Measurements from ENCODE around the gene CLIC5. TPM values are rescaled to one million over a fixed set of nuclear protein-coding genes. Genes with fewer than 3 reads are reported as not detected.
A peak's percentile ranks its signal among the peaks of the same experiment; 100 is the strongest.

CLIC5 gene
- total RNA-seq, 1 donor from 2014 or later = 0.32 TPM

- H3K27ac ChIP-seq (ENCODE audit: low read depth, low read length) = no peak overlapping the region
- peaks cover 8% of the 10 kb centered on the region for H3K4me1 Mint-ChIP-seq (ENCODE audit: low read depth, unreplicated experiment)
- no peaks in the 10 kb centered on the region for H3K27me3 ChIP-seq (ENCODE audit: insufficient read depth, low read length)
- H3K4me3 Mint-ChIP-seq (ENCODE audit: unreplicated experiment) = no peak overlapping the region
- no peaks in the 10 kb centered on the region for H3K79me2 ChIP-seq (ENCODE audit: insufficient read depth, low read length)
- H3K4me1 ChIP-seq (ENCODE audit: insufficient read depth, low read length) = no peaks in the 10 kb centered on the region
- no peaks in the 10 kb centered on the region for H3K36me3 Mint-ChIP-seq (ENCODE audit: low read depth, unreplicated experiment)
- TF ChIP-seq EZH2 (IDR thresholded peaks at IDR 0.05; ENCODE audit: insufficient read depth, low read length) (no peak), CTCF (IDR thresholded peaks at IDR 0.05; ENCODE audit: insufficient read depth, low read depth, low read length) (no peak)
- no peaks in the 10 kb centered on the region for H3K9me3 ChIP-seq (ENCODE audit: insufficient read depth, low read depth, low read length)
- H3K27me3 Mint-ChIP-seq (ENCODE audit: low read depth, unreplicated experiment) = no peaks in the 10 kb centered on the region
- peaks cover 3% of the 10 kb centered on the region for H3K9me3 Mint-ChIP-seq (ENCODE audit: unreplicated experiment)
- H3K9ac ChIP-seq (ENCODE audit: low read length) = no peak overlapping the region
- H3K27ac Mint-ChIP-seq (ENCODE audit: unreplicated experiment) = no peak overlapping the region
- no peak overlapping the region for H2AFZ ChIP-seq (ENCODE audit: low read depth, low read length)
- H4K20me1 ChIP-seq (ENCODE audit: insufficient read depth, low read length) = no peaks in the 10 kb centered on the region
- H3K36me3 ChIP-seq (ENCODE audit: insufficient read depth, low read length) = no peaks in the 10 kb centered on the region
- H3K4me2 ChIP-seq (ENCODE audit: low read length) = no peak overlapping the region
- FAIRE-seq (no peak), DNase-seq (ENCODE audit: low read depth) (no peak)
- H3K4me3 ChIP-seq (ENCODE audit: insufficient read depth, low read depth, low read length) = no peak overlapping the region
Observed at GRCh38 chr6:46053039-46053933, 37.6 kb upstream of the CLIC5 start.

GRCh38 chr6:46052479-46052878 is 36.8 kb upstream of the CLIC5 start:
- no peak overlapping the region for H3K4me3 Mint-ChIP-seq (ENCODE audit: unreplicated experiment)
- no peak overlapping the region for H3K4me2 ChIP-seq (ENCODE audit: low read length)
- peaks cover 3% of the 10 kb centered on the region for H3K9me3 Mint-ChIP-seq (ENCODE audit: unreplicated experiment)
- H3K9me3 ChIP-seq (ENCODE audit: insufficient read depth, low read depth, low read length) = no peaks in the 10 kb centered on the region
- no peak overlapping the region for H3K4me3 ChIP-seq (ENCODE audit: insufficient read depth, low read depth, low read length)
- no peak for DNase-seq (ENCODE audit: low read depth)
- no peaks in the 10 kb centered on the region for H3K79me2 ChIP-seq (ENCODE audit: insufficient read depth, low read length)
- no peak overlapping the region for H2AFZ ChIP-seq (ENCODE audit: low read depth, low read length)
- H3K9ac ChIP-seq (ENCODE audit: low read length) = no peak overlapping the region
- H3K4me1 Mint-ChIP-seq (ENCODE audit: low read depth, unreplicated experiment) = peaks cover 8% of the 10 kb centered on the region
- no peak overlapping the region for H3K27ac ChIP-seq (ENCODE audit: low read depth, low read length)
- FAIRE-seq = no peak
- H3K27me3 Mint-ChIP-seq (ENCODE audit: low read depth, unreplicated experiment) = no peaks in the 10 kb centered on the region
- no peaks in the 10 kb centered on the region for H4K20me1 ChIP-seq (ENCODE audit: insufficient read depth, low read length)
- TF ChIP-seq CTCF (IDR thresholded peaks at IDR 0.05; ENCODE audit: insufficient read depth, low read depth, low read length) (no peak), EZH2 (IDR thresholded peaks at IDR 0.05; ENCODE audit: insufficient read depth, low read length) (no peak)
- H3K27me3 ChIP-seq (ENCODE audit: insufficient read depth, low read length) = no peaks in the 10 kb centered on the region
- H3K36me3 ChIP-seq (ENCODE audit: insufficient read depth, low read length) = no peaks in the 10 kb centered on the region
- no peaks in the 10 kb centered on the region for H3K36me3 Mint-ChIP-seq (ENCODE audit: low read depth, unreplicated experiment)
- no peaks in the 10 kb centered on the region for H3K4me1 ChIP-seq (ENCODE audit: insufficient read depth, low read length)
- H3K27ac Mint-ChIP-seq (ENCODE audit: unreplicated experiment) = no peak overlapping the region

- Histone ChIP-seq H2AFZ (ENCODE audit: low read depth, low read length) (no peak overlapping the region), H3K27me3 (ENCODE audit: insufficient read depth, low read length) (no peaks in the 10 kb centered on the region), H3K4me2 (ENCODE audit: low read length) (no peak overlapping the region), H3K36me3 (ENCODE audit: insufficient read depth, low read length) (no peaks in the 10 kb centered on the region), H3K9me3 (ENCODE audit: insufficient read depth, low read depth, low read length) (no peaks in the 10 kb centered on the region), H3K4me1 (ENCODE audit: insufficient read depth, low read length) (no peaks in the 10 kb centered on the region), H3K4me3 (ENCODE audit: insufficient read depth, low read depth, low read length) (no peak overlapping the region), H3K79me2 (ENCODE audit: insufficient read depth, low read length) (no peaks in the 10 kb centered on the region), H3K27ac (ENCODE audit: low read depth, low read length) (no peak overlapping the region), H4K20me1 (ENCODE audit: insufficient read depth, low read length) (no peaks in the 10 kb centered on the region), H3K9ac (ENCODE audit: low read length) (no peak overlapping the region)
- DNase-seq (ENCODE audit: low read depth) (peak; percentile 68), FAIRE-seq (no peak)
- Mint-ChIP-seq H3K4me3 (ENCODE audit: unreplicated experiment) (no peak overlapping the region), H3K27ac (ENCODE audit: unreplicated experiment) (no peak overlapping the region), H3K9me3 (ENCODE audit: unreplicated experiment) (peaks cover 3% of the 10 kb centered on the region), H3K36me3 (ENCODE audit: low read depth, unreplicated experiment) (no peaks in the 10 kb centered on the region), H3K4me1 (ENCODE audit: low read depth, unreplicated experiment) (peaks cover 8% of the 10 kb centered on the region), H3K27me3 (ENCODE audit: low read depth, unreplicated experiment) (no peaks in the 10 kb centered on the region)
- no peak for TF ChIP-seq CTCF (IDR thresholded peaks at IDR 0.05; ENCODE audit: insufficient read depth, low read depth, low read length)
- no peak for TF ChIP-seq EZH2 (IDR thresholded peaks at IDR 0.05; ENCODE audit: insufficient read depth, low read length)
Observed at GRCh38 chr6:46051962-46052361, 36.3 kb upstream of the CLIC5 start.

Data from astrocyte (in vitro differentiated cells and primary cell).